Uterus (tissue), 2 donors: ENCODE results near the gene MIEF1.

Experiments
- CTCF ChIP-seq, 4 experiments: fragments of 200-600 bp in 2 of 4; fragments of 450-650 bp in 2 of 4; sonication (generic) in 2 of 4; IDR thresholded peaks; one replicate each; pipeline ENCODE4 v1.5.1; 2016 to 2019; ENCODE audit warnings: antibody characterized with exemption in 4 of 4, mild to moderate bottlenecking in 2 of 4, moderate library complexity in 1 of 4
- POLR2A ChIP-seq, 2 donors: fragments of 450-650 bp; IDR thresholded peaks; one replicate each; pipeline ENCODE4 v1.6.1; 2016; ENCODE audit warnings: antibody characterized with exemption in 2 of 2, mild to moderate bottlenecking in 1 of 2, moderate library complexity in 1 of 2

GRCh38 chr22:39457556-39458443 lies 44.3 kb upstream of the MIEF1 start:
- TF ChIP-seq CTCF (IDR thresholded peaks at IDR 0.05) (no peak), POLR2A (IDR thresholded peaks at IDR 0.05) (no peak)
